HepG2 (cell line): ENCODE data around the gene THOC1.

Experiments
- FOXA1 ChIP-seq, 2 experiments: fragments of 450-650 bp in 1 of 2; sonication (generic) in 1 of 2; formaldehyde crosslinking in 1 of 2; IDR thresholded peaks; 2 replicates each; pipeline versions ENCODE4 v1.4.0 to v1.6.1; 2016 to 2020; ENCODE audit warnings: missing genetic modification reagents in 1 of 2
- TARDBP ChIP-seq: sonication (generic); formaldehyde crosslinking; IDR thresholded peaks from 2 replicates; pipeline ENCODE4 v1.8.0; 2022; ENCODE audit warnings: mild to moderate bottlenecking, missing genetic modification reagents

DNA sequence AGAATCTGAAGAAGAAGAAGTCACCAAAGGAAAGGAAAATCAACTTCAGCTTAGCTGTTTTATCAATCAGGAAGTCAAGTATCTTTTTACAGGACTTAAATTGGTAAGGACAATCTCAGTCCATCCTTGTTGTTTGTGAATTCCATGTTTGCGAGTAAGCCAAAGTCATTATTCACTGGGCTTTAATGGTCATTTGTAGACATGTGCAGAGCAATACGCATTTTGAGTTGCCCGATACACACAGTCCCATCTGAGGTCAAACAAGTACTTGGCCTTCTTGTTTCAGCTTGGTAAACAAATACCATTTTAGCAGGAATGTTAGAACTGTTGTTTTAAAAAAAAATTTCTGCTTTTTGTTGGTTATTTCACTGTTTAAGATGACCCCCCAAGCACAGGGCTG lies 68.6 kb downstream of the THOC1 start:
- TF ChIP-seq TARDBP (CRISPR knock-in tag) (no peak), FOXA1 (IDR thresholded peaks at IDR 0.05) (no peak), FOXA1 (CRISPR knock-in tag; IDR thresholded peaks at IDR 0.05) (no peak)
